Adipocyte (in vitro differentiated cells): ENCODE results near the gene DRP2.
"Not testable (repeated sequence)": the region's sequence is repeated elsewhere in the genome, so short reads cannot be mapped to it uniquely, and the experiment has no call there.

Source experiments
- DNase-seq: peaks from one replicate; pipeline ENCODE4 v3.0.0-alpha.2; 2015; ENCODE audit warnings: low read depth
- H3K27me3 ChIP-seq: replicated peaks from 2 replicates; pipeline ENCODE4 v1.7.0; 2013; ENCODE audit warnings: mild to moderate bottlenecking, low read length, moderate library complexity; ENCODE audit not compliant: control insufficient read depth, insufficient read depth
- H3K36me3 ChIP-seq: 2 replicates; pipeline ENCODE4 v1.7.0; 2013; ENCODE audit warnings: low read length, mild to moderate bottlenecking, moderate library complexity; ENCODE audit not compliant: control insufficient read depth, insufficient read depth, severe bottlenecking
- H3K4me1 ChIP-seq: 2 replicates; pipeline ENCODE4 v1.7.0; 2013; ENCODE audit warnings: mild to moderate bottlenecking, low read length, moderate library complexity; ENCODE audit not compliant: control insufficient read depth, insufficient read depth
- H3K4me3 ChIP-seq: 2 replicates; pipeline ENCODE4 v1.7.0; 2013; ENCODE audit warnings: mild to moderate bottlenecking, low read length, moderate library complexity
- H3K9ac ChIP-seq: 2 replicates; pipeline ENCODE4 v1.7.0; 2013; ENCODE audit warnings: mild to moderate bottlenecking, low read length, moderate library complexity
- H3K9me3 ChIP-seq: 2 replicates; pipeline ENCODE4 v1.7.0; 2013; ENCODE audit warnings: mild to moderate bottlenecking, low read length, moderate library complexity; ENCODE audit not compliant: control insufficient read depth

Gene DRP2

GRCh38 chrX:101290957-101291603 is 71.5 kb downstream of the DRP2 start, which contains the start of gene TAF7L:
TSS of gene TAF7L (minus strand) at chrX:101291334. CDS start at chrX:101287543, 3,791 bp downstream.
- Histone ChIP-seq H3K36me3 (no peaks in the 10 kb centered on the region), H3K9me3 (no peaks in the 10 kb centered on the region), H3K4me1 (no peaks in the 10 kb centered on the region), H3K4me3 (peak within 1 kb of the TSS; percentile 65), H3K27me3 (peaks cover 14% of the 10 kb centered on the region), H3K9ac (no peak within 1 kb of the TSS)
- peak; percentile 29 for DNase-seq

- H3K4me1 ChIP-seq, H3K36me3 ChIP-seq, DNase-seq, H3K9ac ChIP-seq, H3K9me3 ChIP-seq, H3K4me3 ChIP-seq, H3K27me3 ChIP-seq: not testable (repeated sequence)
Measured at GRCh38 chrX:101295603-101296002, 76.0 kb downstream of the DRP2 start.

GRCh38 chrX:101303790-101304189 is 84.2 kb downstream of the DRP2 start:
- Histone ChIP-seq H3K9me3 (peaks cover 3% of the 10 kb centered on the region), H3K27me3 (peaks cover 7% of the 10 kb centered on the region), H3K36me3 (no peaks in the 10 kb centered on the region), H3K9ac (no peak overlapping the region), H3K4me3 (no peak overlapping the region), H3K4me1 (no peaks in the 10 kb centered on the region)
- no peak for DNase-seq
